ENCODE data around the gene DIPK2B.

Gene DIPK2B, protein sequence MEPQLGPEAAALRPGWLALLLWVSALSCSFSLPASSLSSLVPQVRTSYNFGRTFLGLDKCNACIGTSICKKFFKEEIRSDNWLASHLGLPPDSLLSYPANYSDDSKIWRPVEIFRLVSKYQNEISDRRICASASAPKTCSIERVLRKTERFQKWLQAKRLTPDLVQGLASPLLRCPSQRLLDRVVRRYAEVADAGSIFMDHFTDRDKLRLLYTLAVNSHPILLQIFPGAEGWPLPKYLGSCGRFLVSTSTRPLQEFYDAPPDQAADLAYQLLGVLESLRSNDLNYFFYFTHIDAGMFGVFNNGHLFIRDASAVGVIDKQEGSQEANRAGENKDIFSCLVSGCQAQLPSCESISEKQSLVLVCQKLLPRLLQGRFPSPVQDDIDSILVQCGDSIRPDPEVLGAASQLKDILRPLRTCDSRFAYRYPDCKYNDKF

GRCh38 chrX:45200741-45201234, at the start of gene DIPK2B:
TSS of gene DIPK2B (minus strand) at chrX:45200876. CDS start at chrX:45200826, 50 bp downstream.
- DNase-seq = no peak

- DNase-seq = no peak
Observed at GRCh38 chrX:45240301-45240700, 39.6 kb upstream of the DIPK2B start.

DNA sequence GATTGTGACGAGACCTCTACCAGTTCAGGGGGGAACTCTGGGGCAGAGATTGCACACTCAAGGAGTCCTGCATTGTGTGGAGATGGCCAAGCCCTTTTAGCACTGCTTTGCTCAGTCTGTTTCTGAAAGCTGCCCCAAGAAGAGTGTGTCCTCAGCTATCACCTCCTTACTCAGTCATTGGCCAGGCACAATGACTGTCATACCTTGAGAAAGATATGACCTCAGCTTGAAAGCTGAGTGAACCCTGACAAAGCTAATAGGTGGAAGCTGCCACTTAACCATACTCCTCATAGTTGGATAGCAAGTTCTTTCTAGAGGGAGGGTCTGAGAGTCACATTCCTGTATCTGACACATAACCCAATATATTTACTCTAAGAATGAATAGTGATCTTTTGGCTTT, 37.8 kb upstream of the DIPK2B start:
- DNase-seq = no peak

DNA sequence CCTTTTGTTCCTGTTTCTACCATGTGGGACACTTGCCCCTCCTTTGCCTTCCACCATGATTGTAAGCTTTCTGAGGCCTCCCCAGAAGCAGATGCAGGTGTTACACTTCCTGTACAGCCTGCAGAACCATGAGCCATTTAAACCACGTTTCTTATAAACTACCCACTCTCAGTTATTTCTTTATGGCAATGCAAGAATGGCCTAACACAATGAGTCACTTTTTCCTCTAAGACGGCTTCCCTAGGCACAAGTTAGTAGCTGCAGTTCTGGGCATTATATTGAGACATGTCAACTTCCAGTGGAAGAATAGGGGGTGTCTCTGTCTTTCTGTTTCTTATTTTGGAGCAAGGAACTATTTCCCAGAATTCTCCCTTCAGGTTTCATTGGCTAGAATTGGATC, 32.9 kb upstream of the DIPK2B start:
- DNase-seq = no peak

DNA sequence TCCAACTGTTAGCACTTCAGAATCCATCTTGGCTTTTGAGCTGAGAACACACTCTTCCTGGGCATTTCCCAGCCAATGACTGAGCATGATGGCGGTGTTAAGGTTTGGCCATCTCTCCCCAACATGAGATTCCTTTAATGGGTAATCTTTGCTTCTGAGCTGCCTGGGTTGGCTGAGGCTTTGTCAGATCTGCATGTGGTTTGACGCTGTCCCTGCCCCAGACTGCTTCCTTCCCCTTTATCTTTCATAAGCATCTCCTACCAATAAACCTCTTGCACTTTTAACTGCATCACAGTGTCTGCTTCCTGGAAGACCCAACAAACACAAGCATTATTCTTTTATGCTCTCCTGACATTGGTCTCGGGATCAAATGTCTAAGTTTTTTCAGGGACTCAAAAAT, 31.5 kb upstream of the DIPK2B start:
- DNase-seq = no peak

DNA sequence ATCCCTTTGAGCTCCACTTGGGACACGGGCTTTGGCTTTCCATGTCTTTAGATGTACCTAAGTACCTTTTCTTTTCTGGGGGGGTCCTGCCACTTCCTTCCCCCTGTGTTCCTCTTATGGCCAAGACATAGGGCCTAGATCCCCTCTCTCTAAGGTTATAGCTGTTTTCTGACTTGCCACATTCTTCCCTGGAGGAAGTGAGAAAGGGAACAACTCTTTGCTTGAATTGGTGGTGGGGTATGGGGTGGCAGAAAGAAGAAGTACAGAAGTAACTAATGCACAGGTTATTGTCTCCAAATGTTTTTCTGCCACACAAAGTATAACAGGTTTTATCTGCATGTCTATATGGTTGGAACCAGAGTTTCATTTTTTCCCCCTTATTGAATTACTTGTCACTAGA, 29.7 kb upstream of the DIPK2B start:
- no peak for DNase-seq

GRCh38 chrX:45229348-45229747, 28.7 kb upstream of the DIPK2B start:
- no peak for DNase-seq

- no peak for DNase-seq
Observed at GRCh38 chrX:45228126-45228525, 27.4 kb upstream of the DIPK2B start.

- DNase-seq = no peak
Observed at GRCh38 chrX:45208121-45208856, 7.6 kb upstream of the DIPK2B start.

DNA sequence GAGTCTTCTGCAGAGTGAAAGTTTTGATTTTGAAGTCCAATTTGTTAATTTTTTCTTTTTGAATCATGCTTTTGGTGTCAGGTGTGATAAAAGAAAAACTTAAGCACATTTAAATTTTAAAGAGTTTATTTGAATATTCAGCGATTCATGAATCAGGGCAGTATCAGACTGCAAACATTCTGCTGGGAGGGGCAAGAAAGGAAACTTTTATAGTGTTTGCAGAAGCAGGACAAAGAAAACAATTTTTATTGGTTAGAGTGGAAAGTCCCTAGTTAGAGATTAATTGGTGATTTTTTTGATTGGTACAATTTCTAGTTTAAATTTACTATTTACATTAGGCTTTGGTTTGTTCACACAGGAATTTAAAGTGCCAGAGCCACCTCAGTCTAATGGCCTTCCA, 1.5 kb upstream of the DIPK2B start:
- no peak for DNase-seq

DNA sequence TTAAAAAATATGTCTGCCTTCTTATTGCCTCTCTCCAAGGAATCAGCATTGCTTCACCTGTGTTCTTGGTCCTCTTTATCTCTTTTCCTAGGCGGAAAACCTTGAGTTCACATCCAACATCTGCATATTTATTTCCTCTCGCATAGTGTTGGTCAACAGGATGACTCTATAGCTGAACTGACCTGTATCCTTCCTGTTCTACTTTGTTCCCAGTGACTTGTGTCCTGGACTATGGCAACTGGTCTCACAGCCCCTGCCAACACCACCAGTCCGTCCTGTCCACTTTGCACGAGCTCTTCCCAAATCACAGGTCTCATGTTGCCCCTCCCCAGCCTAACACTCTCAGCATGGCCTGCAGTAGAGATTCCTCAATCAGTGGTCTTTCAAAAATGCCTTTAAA, 2.0 kb downstream of the DIPK2B start:
- no peak for DNase-seq

- DNase-seq = no peak
Observed at GRCh38 chrX:45198301-45198700, 2.4 kb downstream of the DIPK2B start.

- DNase-seq = no peak
Observed at GRCh38 chrX:45196701-45197100, 4.0 kb downstream of the DIPK2B start.

DNA sequence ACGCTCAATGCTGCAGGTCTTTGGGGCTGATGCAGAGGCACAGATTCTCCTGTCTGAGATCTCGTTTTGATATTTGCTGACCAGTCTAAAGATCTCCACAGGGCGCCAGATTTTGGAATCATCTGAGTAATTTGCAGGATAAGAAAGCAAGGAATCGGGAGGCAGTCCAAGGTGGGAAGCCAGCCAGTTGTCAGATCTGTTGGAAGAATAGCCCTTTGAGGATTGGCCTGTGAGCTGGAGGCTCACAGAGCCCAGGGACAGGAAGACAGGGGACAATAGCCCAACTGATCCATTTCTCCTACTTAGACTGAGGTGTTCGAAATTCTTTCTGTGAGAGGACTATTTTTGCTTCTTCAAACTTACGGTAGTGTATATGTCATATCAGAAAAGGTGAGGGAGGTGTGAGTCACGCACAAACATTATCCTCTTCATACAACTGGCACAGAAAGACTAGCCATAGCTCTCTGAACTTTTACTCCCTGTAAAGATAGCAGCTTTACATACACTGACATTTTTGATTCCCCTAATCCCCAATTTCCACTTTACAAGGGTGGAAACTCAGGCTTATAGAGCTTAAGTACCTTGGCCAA, 8.8 kb downstream of the DIPK2B start:
- DNase-seq = no peak

DNA sequence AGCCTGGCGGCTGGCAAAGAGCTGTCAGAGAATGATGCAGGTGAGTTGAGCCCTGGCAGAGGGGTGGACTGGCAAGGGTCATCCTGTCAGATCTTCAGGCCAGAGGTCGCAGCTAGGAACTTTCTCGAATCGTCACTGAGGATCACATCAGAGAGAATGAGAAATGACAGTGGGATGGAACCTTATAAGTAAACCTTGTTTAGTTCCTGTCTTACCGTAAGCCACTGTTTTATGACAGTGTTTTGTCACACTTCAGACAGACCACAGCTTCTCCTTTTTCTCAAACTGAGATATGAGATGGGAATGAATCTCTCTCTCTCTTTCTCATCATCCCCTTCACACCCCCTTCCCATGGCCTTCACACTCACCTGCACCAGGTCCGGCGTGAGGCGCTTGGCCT, 9.3 kb downstream of the DIPK2B start:
- no peak for DNase-seq

GRCh38 chrX:45187731-45188130, 12.9 kb downstream of the DIPK2B start:
- no peak for DNase-seq

DNA sequence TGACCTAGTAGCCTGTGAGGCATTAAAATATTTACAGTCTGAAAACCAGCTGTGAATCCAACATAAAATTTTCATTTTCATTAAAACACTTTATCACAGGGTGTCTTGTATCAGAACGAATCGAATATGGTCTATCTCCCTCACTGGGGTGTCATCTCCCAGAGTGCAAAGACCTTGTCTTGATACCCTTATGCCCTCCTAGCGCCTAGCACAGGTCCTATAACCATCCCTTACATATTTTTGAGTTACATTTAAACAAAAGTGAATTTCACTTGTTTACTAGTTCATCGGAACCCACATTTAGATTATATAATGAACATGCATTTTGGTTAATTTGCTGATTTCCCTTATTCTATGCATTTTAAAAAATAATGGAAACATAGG, 14.0 kb downstream of the DIPK2B start:
- no peak for DNase-seq

- no peak for DNase-seq
Observed at GRCh38 chrX:45184211-45184610, 16.5 kb downstream of the DIPK2B start.

DNA sequence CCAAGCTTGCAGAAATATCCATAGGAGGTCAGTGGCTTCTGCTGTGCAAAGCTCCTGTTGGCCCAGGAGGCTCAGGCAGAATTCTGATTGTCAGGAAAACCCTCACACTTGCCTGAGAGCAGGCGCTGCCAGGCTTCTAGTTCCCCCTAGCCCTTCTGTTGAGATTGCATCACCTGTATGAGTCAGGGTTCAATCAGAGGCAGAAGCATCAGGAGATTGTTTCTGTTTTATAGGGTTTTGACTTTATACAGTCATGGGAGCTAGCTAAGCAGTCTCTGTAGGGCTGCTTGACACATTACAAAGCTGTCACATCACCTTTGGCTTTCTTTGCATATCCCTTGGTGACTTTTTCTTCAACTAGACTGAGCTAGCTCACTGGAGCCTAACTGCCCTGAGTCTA, 27.8 kb downstream of the DIPK2B start:
- no peak for DNase-seq

- no peak for DNase-seq
Observed at GRCh38 chrX:45166781-45167180, 33.9 kb downstream of the DIPK2B start.

- DNase-seq = no peak
Observed at GRCh38 chrX:45165726-45166125, 35.0 kb downstream of the DIPK2B start.

DNA sequence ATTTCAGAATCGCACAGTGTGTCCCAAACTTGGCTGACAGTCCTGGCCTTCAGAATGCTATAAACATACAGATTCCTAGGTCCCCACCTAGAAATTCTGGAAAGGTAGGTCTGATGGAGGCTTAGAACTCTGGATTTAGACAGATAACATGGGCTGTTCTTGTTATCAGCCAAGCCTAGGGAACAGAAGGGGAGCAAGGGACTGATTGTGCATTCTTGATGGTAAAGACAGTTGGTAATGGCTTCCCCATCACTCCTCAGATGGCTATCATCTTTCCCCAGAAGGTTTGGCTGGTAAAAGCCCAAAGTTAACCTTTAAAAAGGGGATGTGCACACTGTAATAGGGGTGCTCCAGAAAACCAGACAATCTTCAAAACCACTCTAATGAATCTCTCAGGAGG, 35.7 kb downstream of the DIPK2B start:
- no peak for DNase-seq

DNA sequence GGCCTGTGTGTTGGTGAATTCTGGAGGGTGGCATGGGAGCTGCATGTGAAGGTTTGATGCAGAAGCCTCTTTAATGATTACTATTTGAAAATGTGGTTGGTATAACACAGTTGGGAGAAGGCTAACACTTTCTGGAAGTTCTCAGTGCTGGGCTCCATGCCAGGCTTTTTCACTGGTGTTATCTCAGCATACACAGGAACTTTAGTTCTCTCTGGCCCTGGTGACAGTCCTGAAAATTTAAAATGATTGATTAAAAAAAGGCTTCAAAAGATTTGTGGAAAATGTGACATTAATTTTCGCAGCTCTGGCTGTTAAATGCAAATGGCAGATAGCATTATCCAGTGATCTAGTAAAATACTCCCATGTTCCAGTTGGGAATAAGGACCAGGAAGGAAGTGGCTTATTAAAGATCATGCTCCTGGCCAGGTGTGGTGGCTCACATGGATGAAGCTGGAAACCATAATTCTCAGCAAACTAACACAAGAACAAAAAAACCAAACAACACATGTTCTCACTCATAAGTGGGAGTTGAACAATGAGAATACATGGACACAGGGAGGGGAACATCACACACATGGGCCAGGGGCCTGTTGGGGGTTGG, 36.6 kb downstream of the DIPK2B start:
- no peak for DNase-seq
